HUES6 (cell line): ENCODE measurements around the gene CNTN4.
"Not testable (repeated sequence)": the region's sequence is repeated elsewhere in the genome, so short reads cannot be mapped to it uniquely, and the experiment has no call there.

ENCODE experiments used
- H3K27ac ChIP-seq: 2 replicates; pipeline ENCODE4 v1.7.0; 2013; ENCODE audit warnings: low read depth, mild to moderate bottlenecking, low read length, inconsistent platforms
- H3K27me3 ChIP-seq: 2 replicates; pipeline ENCODE4 v1.6.1; 2013; ENCODE audit warnings: low read length; ENCODE audit not compliant: control insufficient read depth, insufficient read depth
- H3K36me3 ChIP-seq: 2 replicates; pipeline ENCODE4 v1.6.1; 2013; ENCODE audit warnings: low read length; ENCODE audit not compliant: control insufficient read depth, insufficient read depth
- H3K4me1 ChIP-seq: 2 replicates; pipeline ENCODE4 v1.6.1; 2013; ENCODE audit warnings: low read length; ENCODE audit not compliant: control insufficient read depth, insufficient read depth
- H3K4me3 ChIP-seq: 2 replicates; pipeline ENCODE4 v1.5.1; 2013; ENCODE audit warnings: low read depth, low read length
- H3K9ac ChIP-seq: one replicate; pipeline ENCODE4 v1.6.1; 2013; ENCODE audit warnings: mild to moderate bottlenecking, low read length
- H3K9me3 ChIP-seq: 2 replicates; pipeline ENCODE4 v1.6.1; 2013; ENCODE audit warnings: low read depth, low read length; ENCODE audit not compliant: control insufficient read depth, insufficient read depth

The CNTN4 gene

GRCh38 chr3:2992534-2992933, 893.9 kb downstream of the CNTN4 start:
- Histone ChIP-seq H3K4me1 (no peaks in the 10 kb centered on the region; the same call in 1 of the 2 replicates), H3K9ac (no peak overlapping the region), H3K9me3 (no peaks in the 10 kb centered on the region), H3K27me3 (no peaks in the 10 kb centered on the region), H3K27ac (no peak overlapping the region), H3K4me3 (no peak overlapping the region), H3K36me3 (no peaks in the 10 kb centered on the region)

GRCh38 chr3:2993130-2993529, 894.5 kb downstream of the CNTN4 start:
- not testable (repeated sequence) for H3K4me3 ChIP-seq, H3K9ac ChIP-seq, H3K9me3 ChIP-seq, H3K27me3 ChIP-seq, H3K27ac ChIP-seq, H3K36me3 ChIP-seq, H3K4me1 ChIP-seq

GRCh38 chr3:2993736-2994135, 895.1 kb downstream of the CNTN4 start:
- no peaks in the 10 kb centered on the region; the same call in 1 of the 2 replicates for H3K4me1 ChIP-seq
- H3K27me3 ChIP-seq, result no peaks in the 10 kb centered on the region
- H3K36me3 ChIP-seq, result no peaks in the 10 kb centered on the region
- H3K9me3 ChIP-seq, result no peaks in the 10 kb centered on the region
- no peak overlapping the region for H3K9ac ChIP-seq
- no peak overlapping the region for H3K4me3 ChIP-seq
- no peak overlapping the region for H3K27ac ChIP-seq

- Histone ChIP-seq H3K9ac (no peak overlapping the region), H3K9me3 (peaks cover 7% of the 10 kb centered on the region), H3K4me3 (no peak overlapping the region), H3K27me3 (no peaks in the 10 kb centered on the region), H3K27ac (no peak overlapping the region), H3K36me3 (no peaks in the 10 kb centered on the region), H3K4me1 (no peaks in the 10 kb centered on the region; the same call in 1 of the 2 replicates)
Measured at GRCh38 chr3:2995195-2995594, 896.5 kb downstream of the CNTN4 start.

- Histone ChIP-seq H3K36me3 (no peaks in the 10 kb centered on the region), H3K9ac (no peak overlapping the region), H3K4me1 (no peaks in the 10 kb centered on the region), H3K9me3 (no peaks in the 10 kb centered on the region), H3K27ac (no peak overlapping the region), H3K4me3 (no peak overlapping the region), H3K27me3 (no peaks in the 10 kb centered on the region; the same call in 1 of the 2 replicates)
Measured at GRCh38 chr3:3005146-3005744, 906.6 kb downstream of the CNTN4 start.

- Histone ChIP-seq H3K9me3 (no peaks in the 10 kb centered on the region), H3K4me3 (no peak overlapping the region), H3K4me1 (peaks cover 12% of the 10 kb centered on the region; the same call in 1 of the 2 replicates)
Measured at GRCh38 chr3:3013317-3014052, 914.8 kb downstream of the CNTN4 start.

GRCh38 chr3:3015185-3016089, 916.8 kb downstream of the CNTN4 start:
- Histone ChIP-seq H3K4me3 (no peak overlapping the region), H3K4me1 (peaks cover 12% of the 10 kb centered on the region; the same call in 1 of the 2 replicates), H3K27ac (no peak overlapping the region), H3K9me3 (no peaks in the 10 kb centered on the region), H3K27me3 (no peaks in the 10 kb centered on the region), H3K9ac (no peak overlapping the region), H3K36me3 (no peaks in the 10 kb centered on the region)

More at GRCh38 chr3:3013317-3014052, 914.8 kb downstream of the CNTN4 start:
- H3K27me3 ChIP-seq, result no peaks in the 10 kb centered on the region
- no peak overlapping the region for H3K9ac ChIP-seq
- no peak overlapping the region for H3K27ac ChIP-seq
- H3K36me3 ChIP-seq, result no peaks in the 10 kb centered on the region

GRCh38 chr3:3016226-3016625, 917.6 kb downstream of the CNTN4 start:
- Histone ChIP-seq H3K27me3 (no peaks in the 10 kb centered on the region), H3K4me3 (no peak overlapping the region), H3K9ac (no peak overlapping the region), H3K4me1 (peaks cover 12% of the 10 kb centered on the region; the same call in 1 of the 2 replicates), H3K27ac (no peak overlapping the region), H3K9me3 (no peaks in the 10 kb centered on the region), H3K36me3 (no peaks in the 10 kb centered on the region)

- Histone ChIP-seq H3K4me3 (no peak overlapping the region), H3K4me1 (peaks cover 9% of the 10 kb centered on the region; the same call in 1 of the 2 replicates), H3K27me3 (no peaks in the 10 kb centered on the region), H3K27ac (no peak overlapping the region), H3K9me3 (no peaks in the 10 kb centered on the region), H3K9ac (no peak overlapping the region), H3K36me3 (no peaks in the 10 kb centered on the region)
Measured at GRCh38 chr3:3020209-3020608, 921.5 kb downstream of the CNTN4 start.

GRCh38 chr3:3023111-3023745, 924.6 kb downstream of the CNTN4 start:
- Histone ChIP-seq H3K9me3 (no peaks in the 10 kb centered on the region), H3K4me1 (no peaks in the 10 kb centered on the region; the same call in 1 of the 2 replicates), H3K4me3 (no peak overlapping the region), H3K36me3 (no peaks in the 10 kb centered on the region), H3K27ac (no peak overlapping the region), H3K9ac (no peak overlapping the region), H3K27me3 (no peaks in the 10 kb centered on the region)
